Measurements from ENCODE around the gene WEE1.
"Not testable (repeated sequence)": the region's sequence is repeated elsewhere in the genome, so short reads cannot be mapped to it uniquely, and the experiment has no call there.

WEE1 gene

DNA sequence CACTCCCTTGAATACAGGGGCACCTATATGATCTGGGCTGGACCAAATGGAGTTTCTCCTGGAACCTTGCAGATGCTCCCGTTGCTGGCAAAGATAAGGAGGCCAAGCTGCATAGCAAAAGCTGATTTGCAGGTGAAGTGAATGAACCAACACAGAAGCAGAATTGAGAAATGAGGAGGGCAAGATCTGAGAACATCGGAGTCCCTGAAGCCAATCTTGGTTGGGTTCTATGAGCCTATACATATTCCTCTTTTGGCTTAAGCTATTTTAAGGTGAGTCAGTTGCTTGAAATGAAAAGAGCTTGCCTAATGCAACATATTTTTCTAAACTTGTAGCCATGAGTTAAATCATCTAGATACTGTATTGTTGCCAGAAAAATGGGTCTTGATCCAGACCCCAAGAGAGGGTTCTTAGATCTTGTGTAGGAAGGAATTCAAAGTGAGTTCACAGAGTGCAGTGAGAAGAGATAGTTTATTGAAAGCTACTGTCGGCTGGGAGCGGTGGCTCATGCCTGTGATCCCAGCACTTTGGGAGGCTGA, 23.5 kb downstream of the WEE1 start:
- no peak for DNase-seq (ENCODE audit: low spot score)

DNA sequence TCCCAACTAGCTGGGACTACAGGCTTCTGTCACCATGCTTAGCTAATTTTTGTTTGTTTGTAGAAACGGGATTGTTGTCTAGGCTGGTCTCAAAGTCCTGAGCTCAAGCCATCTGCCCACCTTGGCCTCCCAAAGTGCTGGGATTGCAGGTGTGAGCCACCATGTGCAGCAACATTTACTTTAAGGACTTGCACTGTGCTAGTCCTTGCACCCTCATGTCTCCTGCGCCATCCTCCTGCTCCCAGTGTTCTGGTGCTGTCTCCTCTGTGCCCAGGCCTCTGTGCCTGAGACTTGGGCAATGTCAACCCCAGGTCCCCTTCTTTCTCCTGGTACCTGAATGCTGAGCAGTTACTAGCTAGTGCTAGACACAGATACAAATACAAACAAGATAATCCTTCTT, 26.7 kb downstream of the WEE1 start:
- no peak for DNase-seq (ENCODE audit: low spot score)

DNA sequence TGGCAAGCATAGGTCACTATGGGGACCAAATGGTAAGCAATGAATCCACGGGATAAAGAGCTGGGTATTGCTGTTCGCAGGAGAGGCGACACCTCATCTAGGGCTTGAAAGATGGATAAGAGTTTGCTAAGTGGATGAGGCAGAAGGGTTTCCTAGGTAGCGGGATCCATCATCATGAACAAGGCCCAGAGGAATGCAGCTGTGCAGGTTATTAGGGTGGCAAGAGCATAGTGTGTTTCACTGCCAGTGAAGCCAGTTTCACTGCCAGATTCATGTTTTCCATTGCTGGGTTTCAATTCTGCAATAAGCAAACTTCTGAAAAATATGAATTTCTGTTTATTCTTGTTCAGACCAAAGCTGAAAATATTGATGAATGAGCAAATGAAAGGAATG, 27.2 kb downstream of the WEE1 start:
- peak; percentile 78 for DNase-seq (ENCODE audit: low spot score)

DNA sequence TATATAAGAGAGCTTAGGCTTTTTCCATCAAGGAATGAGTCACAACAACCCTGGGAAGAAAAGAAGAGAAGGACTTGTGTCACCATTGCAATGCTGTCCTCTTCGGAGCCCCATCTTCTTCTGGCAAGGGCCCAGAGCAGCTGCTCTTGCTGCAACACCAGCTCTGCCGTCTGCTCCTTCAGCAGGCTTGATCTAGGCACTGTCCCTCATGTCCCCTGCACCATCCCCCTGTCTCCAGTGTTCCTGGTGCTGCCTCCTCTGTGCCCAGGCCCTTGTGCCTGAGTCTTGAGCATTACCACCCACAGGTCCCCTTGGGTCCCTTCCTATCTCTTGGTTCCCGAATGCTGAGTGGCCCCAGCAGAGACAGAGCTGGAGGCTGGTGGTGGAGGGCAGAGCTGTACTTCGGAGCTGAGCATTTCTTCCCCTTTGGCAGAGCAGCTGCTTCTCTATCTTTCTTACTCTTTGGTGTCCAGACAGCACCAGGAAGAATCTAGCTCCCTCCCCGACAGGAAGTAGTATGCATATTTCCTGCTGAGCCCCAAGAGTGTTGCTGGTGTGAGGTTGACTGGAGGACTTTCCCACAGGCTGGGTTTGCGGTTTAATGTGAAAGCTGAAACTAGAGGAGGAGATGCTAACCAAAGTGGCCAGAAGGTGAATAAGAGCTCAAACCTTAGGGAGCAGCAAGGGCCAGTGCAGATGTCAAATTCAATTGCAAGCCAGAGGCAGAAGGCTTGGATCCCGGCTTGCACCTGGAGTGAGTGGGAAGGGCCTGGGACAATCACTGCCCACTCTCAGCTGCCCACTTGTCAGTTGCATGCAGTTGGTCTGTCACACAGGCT, 27.8 kb downstream of the WEE1 start:
- peak; percentile 44 for DNase-seq (ENCODE audit: low spot score)

DNA sequence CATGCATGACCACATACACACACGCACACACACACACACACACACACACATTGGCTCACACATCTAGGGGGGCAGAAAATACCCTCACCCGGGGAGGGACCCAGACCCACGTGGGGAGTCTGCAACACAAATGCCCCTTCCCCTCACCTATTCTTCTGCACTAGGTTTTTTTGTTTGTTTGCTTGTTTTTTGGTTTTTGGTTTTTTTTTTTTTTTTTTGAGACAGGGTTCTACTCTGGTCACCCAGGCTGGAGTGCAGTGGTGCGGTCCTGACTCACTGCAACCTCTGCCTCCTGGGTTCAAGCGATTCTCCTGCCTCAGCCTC, 28.4 kb downstream of the WEE1 start:
- no peak for DNase-seq (ENCODE audit: low spot score)

DNA sequence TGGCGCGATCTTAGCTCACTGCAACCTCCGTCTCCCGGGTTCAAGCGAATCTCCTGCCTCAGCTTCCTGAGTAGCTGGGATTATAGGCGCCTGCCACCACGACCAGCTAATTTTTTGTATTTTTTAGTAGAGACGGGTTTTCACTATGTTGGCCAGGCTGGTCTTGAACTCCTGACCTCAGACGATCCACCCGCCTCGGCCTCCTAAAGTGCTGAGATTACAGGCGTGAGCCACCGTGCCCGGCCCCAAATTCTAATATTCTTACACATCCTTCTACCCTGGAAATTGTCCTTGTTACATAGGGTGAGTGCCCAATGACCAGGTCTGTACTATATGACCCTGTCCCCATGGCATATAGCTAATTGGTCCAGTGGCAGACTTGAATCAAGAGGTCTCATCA, 29.7 kb downstream of the WEE1 start:
- not testable (repeated sequence) for DNase-seq (ENCODE audit: low spot score)

DNA sequence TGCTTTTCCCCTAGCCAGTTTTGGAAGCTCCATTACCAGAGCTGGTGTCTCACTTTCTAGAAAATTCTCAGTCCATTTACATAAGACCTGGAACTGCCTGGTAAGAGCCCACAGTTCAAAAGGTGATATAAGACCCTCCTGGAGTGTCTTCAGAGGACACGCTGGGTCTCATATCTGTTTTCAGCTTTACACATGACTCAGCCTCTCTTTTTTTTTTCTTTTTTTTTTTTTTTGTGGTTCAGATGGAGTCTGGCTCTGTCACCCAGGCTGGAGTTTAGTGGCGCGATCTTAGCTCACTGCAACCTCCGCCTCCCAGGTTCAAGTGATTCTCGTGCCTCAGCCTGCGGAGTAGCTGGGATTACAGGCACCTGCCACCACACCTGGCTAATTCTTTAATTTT, 30.7 kb downstream of the WEE1 start:
- no peak for DNase-seq (ENCODE audit: low spot score)

DNA sequence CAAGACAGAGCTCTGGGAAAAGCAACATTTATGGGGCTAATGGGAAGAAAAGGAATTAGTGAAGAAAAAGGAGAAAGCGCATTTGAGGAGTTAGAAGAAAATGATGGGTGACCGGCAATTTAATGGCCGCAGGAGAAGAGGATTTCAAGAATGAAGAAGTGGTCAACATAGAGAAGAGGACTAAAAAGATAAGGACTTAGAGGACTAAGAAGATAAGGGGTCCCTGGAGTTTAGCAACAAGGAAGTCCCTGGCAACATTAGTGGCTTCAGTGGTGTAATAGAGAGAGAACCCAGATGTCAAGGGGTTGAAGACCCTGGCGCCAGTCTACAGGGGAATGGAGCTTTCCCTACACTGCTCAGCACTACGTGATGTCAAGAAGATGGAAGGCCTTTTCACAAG, 32.3 kb downstream of the WEE1 start:
- DNase-seq (ENCODE audit: low spot score), result no peak

DNA sequence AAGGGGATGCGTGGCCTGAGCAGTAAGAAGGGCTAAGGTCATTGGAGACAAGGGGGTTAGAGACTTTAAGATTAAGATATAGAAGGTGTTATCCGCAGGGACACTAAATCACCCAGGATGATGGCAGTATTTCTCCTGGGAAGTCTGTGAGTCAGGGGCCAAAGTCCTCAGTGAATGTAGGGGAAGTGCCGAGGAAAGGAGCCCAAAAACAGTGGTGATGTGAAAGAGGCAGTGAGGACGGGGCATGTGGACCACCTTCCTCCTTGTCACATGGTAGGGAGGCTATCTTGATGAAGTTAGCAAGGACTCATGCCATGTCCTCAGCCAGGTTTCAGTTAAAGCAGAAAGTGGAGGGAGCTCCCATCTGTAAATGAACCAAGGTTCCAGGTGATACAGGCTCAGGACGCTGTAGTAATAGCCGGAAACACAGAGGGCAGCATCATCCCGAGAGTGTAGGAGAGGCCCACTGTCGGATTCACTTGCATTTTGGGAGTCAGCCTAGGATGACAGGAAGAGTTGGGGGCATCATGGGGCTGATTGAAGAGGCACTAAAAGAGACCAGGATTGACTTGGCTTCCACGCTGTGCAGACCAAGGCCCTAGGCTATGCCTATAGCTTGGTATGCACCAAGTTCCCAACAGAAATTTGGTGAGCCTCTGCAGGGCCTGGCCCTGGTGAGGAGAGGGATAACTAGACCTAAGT, 33.5 kb downstream of the WEE1 start:
- no peak for DNase-seq (ENCODE audit: low spot score)

DNA sequence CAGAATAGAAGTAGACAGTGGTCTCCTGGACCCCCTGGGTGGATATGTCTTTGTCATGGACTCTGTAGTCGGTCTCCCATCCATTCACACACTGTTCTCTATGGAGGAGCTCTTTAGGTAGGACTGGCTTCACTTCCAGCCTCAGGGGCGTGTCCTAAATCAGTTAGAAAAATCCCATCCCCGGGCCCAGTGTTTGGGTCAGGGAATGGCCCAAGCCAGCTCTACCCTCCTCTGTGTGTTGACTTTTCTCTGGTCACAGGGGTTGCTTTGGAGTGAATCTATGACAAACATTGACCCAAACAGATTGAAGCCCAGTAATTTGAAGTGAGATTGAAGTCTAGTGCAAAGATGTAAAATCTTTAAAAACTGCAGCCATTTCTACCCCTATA, 34.0 kb downstream of the WEE1 start:
- DNase-seq (ENCODE audit: low spot score), result no peak

DNA sequence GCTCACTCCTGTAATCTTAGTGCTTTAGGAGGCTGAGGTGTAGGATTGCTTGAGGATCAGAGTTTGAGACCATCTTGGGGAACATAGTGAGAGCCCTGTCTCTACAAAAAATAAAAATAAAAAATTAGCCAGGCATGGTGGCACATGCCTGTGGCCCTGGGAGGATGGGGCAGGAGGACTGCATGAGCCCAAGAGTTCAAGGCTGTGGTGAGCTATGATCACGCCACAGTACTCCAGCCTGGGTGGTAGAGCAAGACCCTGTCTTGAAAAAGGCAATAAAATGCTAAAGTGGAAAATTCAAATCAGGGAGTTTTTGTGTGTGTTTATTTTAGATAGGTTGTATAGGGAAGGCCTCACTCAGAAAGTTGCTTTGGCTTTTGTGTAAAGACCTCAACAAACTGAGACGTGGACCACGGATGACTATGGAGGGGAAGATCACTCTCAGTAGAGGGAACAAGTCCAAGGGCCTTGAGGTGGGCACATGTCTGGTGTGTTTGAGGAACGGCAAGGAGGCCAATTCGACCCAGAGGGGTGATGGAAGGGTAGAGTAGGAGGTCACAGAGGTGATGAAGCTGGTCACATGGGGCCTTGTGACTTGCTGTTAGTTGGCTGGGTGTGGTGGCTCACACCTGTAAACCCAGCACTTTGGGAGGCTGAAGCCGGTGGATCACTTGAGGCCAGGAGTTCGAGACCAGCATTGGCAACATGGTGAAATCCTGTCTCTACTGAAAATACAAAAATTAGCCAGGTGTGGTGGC, 35.7 kb downstream of the WEE1 start:
- DNase-seq (ENCODE audit: low spot score), result no peak

DNA sequence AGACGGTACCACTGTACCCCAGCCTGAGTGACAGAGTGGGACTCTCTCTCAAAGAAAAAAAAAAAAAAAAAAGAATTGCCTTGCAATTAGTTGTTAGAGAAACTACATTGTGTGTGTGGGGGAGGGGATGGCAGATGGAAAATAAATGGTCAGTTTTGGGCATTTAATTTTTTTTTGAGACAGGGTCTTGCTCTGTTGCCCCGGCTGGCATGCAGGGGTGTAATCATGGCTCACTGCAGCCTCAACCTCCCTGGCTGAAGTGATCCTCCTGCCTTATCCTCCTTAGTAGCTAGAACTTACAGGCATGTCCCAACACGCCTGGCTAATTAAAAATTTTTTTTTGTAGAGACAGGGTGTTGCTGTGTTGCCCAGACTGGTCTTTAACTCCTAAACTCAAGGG, 36.4 kb downstream of the WEE1 start:
- no peak for DNase-seq (ENCODE audit: low spot score)

DNA sequence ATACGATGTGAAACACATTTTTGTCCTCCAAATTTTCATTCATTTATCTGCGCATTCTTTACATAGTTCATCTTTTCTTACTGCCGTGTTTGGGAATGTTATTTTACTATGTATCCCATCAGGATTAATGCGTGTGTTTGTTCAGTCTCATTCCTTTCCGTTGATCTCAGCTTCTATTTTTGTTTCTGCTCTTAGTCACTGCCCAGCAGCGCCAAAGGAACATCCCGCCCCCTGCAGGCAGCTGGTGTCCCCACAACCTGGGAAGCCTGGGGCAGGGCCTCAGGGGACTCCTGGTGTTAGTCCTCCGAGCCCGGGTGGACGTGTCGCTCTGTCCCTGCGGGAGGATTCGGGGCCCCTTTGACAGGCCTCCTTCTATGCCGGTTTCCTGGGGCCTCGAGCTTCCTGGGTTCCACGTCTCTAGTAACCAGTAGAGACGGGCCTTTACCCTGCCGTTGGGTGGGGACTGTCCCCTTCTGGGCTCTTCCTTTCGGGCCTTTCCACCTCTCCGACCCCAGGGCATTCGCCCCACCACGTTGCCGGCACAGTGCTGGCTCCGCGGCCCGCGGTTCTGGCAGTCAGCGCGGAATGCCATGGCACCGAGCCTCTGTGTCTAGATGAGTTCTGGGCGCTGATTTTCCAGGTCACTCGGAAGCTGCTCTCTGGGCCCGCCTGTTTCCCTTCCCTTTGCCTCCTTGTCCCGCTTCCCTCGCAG, 39.8 kb downstream of the WEE1 start:
- DNase-seq (ENCODE audit: low spot score), result peak; percentile 98

DNA sequence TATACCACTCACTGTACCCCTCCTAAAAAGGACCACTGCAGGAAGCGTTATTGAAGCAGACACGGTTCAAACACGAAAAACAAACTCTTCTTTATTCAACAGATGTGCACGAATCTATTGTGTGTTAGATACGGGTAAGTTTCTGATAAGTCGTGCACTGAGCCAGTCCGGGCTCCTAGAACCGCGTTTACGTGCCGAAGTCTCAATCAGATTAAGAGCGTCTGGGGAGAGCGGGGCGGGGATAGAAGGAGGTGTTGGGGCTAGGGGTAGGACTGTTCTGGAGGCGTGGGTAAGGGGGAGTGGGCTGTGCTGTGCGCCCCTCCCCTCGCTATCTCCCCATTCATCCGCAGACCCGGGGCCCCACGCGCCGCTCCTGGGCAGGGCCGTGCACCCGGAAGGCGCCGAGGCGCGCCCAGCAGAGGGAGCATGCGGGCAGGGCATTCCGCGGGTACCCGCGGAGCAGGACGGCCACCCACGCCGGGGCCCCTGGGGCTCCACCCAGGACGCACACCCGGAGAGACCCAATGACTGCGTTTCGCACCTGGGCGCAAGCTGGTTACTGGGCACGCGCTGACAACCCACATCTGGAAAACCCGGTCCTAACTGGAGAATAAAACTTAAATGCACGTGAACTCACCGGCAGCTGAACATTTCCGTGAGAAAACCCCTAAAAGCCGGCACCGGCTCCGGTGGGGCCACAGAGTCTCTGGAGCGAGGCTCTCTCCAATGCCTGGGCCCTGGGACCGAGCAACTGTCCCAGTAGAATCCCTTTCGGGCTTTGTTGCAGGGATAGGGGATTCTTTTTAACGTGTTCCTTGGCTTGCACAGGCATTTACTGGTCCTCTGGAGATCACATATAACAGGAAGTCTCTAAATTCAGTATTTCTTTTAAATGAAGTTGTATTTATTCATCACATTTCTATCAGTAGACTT, 40.6 kb downstream of the WEE1 start:
- DNase-seq (ENCODE audit: low spot score), result peak; percentile 94

DNA sequence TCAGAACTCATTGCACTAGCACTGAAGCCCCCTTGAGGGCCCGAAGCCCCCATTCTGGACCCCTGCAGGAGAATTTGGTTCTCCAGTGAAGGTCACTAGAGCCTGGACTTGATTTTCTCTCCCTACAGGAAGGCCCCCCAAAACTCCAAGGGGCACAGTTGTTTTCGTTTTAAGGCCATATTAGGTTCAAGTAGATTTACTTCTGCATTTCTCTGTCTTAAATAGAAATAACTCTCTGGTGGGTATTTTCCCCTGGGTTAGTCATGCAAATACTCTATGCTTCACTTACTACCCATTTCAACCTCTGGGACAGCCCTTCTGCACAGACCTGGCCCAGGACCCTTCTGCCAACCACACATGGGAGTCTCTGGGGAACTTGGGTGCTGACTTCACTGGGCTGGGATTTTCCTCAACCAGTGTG, 41.6 kb downstream of the WEE1 start:
- peak; percentile 78 for DNase-seq (ENCODE audit: low spot score)

DNA sequence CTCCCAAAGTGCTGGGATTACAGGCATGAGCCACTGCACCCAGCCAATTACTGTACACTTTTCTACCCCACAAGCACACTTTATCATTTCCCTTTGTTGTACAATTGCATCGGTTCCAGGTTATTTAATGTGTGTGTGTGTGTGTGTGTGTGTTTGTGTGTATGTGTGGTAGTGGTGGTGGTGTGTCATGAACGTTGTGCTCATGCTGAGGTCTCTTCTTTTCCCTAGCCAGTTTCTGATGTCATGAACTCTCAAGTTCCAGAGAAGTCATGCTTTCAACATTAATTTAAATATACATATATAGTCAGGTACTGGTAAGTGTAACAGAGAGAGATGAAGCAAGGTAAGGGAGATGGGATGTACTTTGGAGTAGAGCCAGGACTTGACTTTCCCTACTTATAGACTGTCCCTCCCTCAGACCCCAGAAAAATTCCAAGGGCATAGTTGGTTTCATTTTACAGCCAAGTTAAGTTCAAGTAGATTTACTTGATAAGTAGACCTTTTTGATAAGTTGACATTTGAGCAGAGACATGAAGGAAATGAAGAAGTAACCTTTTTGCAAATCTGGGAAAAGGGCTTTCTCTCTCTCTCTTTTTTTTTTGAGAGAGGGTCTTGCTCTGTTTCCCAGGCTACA, 42.7 kb downstream of the WEE1 start:
- DNase-seq (ENCODE audit: low spot score), result no peak

DNA sequence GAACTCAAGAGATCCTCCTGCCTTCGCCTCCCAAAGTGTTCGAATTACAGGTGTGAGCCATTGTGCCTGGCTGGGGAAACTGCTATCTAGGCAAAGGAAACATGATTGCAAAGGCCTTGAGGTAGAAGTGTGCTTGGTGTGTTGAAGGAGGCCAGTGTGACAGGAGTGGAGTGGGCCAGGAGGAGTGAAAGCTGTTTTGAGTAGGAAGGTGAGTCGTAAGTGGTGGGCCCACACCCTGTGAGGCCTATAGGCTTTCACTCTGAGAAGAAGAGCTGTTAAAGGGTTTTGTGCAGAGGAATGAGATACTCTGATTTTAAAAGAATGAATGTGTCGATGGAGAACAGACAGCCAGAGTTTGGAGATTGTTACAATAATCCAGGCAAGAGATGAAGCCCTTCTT, 43.4 kb downstream of the WEE1 start:
- no peak for DNase-seq (ENCODE audit: low spot score)

DNA sequence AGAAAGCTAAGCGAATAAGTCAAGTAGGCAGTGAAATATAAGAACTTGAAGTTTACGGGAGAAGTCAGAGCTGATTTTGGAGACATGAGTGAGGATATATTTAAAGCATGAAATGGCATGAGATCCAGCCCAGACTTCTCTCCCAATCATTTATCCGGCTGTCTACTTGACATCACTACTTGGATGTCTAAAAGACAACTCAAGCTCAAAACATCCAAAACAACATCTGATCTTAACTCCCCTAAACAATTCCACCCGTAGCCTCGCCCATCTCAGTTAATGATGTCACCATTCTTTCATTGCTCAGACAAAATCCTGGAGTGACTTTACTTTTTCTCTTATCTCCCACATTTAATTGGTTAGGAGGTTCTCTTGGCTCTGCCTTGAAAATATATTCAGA, 44.5 kb downstream of the WEE1 start:
- peak; percentile 16 for DNase-seq (ENCODE audit: low spot score)

DNA sequence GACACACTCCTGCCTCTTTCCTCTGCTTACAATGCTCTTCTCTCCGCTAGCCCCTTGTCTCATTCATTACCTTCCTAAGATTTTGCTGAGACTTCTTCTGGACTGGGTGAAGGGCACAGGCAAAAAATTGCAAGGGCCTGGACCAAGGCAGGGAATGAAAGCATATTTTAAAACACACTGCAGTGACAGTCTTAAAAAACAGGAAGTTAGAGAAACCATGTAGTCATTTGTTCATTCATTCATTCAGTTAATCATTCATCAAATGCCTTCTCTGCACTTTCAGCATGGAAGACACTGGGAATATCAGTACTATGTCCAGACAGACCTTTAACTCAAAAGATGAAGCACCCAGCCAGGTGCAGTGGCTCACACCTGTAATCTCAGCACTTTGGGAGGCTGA, 45.5 kb downstream of the WEE1 start:
- no peak for DNase-seq (ENCODE audit: low spot score)

DNA sequence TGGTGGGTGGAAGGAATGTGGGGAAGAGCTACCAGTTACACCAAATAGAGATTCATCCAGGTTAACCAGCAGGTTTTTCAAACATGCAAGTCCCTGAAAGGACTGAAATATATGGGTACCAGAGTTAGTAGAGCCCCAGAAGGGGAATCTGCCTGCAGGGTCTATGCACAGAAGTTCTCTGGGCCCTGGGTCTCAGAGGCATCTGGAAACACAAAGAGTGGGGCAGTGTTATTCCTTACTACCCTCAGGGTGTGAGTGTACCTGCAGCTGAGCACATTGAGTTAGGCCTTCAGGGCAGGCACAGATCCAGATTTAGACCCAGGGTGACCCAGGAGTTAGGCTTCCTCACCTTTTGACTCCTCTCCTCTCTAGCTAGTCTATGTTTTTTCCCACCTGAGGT, 46.5 kb downstream of the WEE1 start:
- no peak for DNase-seq (ENCODE audit: low spot score)

DNA sequence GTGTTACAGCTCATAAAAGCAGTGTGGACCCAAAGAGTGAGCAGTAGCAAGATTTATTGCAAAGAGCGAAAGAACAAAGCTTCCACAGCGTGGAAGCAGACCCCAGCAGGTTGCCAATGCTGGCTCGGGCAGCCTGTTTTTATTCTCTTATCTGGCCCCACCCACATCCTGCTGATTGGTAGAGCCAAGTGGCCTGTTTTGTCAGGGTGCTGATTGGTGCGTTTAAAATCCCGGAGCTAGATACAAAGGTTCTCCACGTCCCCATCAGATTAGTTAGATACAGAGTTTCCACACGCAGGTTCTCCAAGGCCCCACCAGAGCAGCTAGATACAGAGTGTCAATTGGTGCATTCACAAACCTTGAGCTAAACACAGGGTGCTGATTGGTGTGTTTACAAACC, 48.9 kb downstream of the WEE1 start:
- not testable (repeated sequence) for DNase-seq (ENCODE audit: low spot score)

All from kidney tubule cell (primary cell).